Keratinocyte (primary cell): ENCODE measurements around the gene SERPINB11. TPM values are rescaled to one million over a fixed set of nuclear protein-coding genes. Genes with fewer than 3 reads are reported as not detected.

Experiments
- DNase-seq: peaks from one replicate; pipeline ENCODE4 v3.0.0-alpha.2; 2011; ENCODE audit warnings: low read depth, missing footprints, low spot score
- FAIRE-seq: peaks from 2 replicates; lab custom pipeline; 2011; peaks lifted over from hg19 to GRCh38; lab: Jason Lieb, UNC
- H2AFZ ChIP-seq: 2 replicates; pipeline ENCODE4 v1.6.0; 2012; ENCODE audit warnings: low read length, control low read depth, inconsistent platforms; ENCODE audit not compliant: control insufficient read depth
- H3K27ac ChIP-seq: 2 replicates; pipeline ENCODE4 v1.5.1; 2011; ENCODE audit warnings: low read length; ENCODE audit not compliant: control insufficient read depth, insufficient read depth
- H3K27me3 ChIP-seq: 3 replicates; pipeline ENCODE4 v1.6.0; 2011; ENCODE audit warnings: low read length; ENCODE audit not compliant: control insufficient read depth, insufficient read depth; ENCODE audit errors: extremely low read depth
- H3K36me3 ChIP-seq, 2 experiments: 2 replicates in 1 of 2; 3 replicates in 1 of 2; pipeline ENCODE4 v1.5.1; 2011; ENCODE audit warnings: low read length in 2 of 2, mild to moderate bottlenecking in 1 of 2; ENCODE audit not compliant: control insufficient read depth in 2 of 2, insufficient read depth in 2 of 2; ENCODE audit errors: extremely low read depth in 1 of 2
- H3K4me1 ChIP-seq: 3 replicates; pipeline ENCODE4 v1.5.1; 2011; ENCODE audit warnings: low read length; ENCODE audit not compliant: control insufficient read depth, insufficient read depth; ENCODE audit errors: extremely low read depth
- H3K4me2 ChIP-seq: 3 replicates; pipeline ENCODE4 v1.6.0; 2011; ENCODE audit warnings: low read depth, low read length; ENCODE audit not compliant: control insufficient read depth, insufficient read depth; ENCODE audit errors: extremely low read depth
- H3K4me3 ChIP-seq, 3 experiments: fragments of 200-600 bp in 1 of 3; sonication (generic) in 1 of 3; 2 replicates in 2 of 3; 3 replicates in 1 of 3; pipeline ENCODE4 v1.5.1; 2011 to 2016; ENCODE audit warnings: low read length in 3 of 3, mild to moderate bottlenecking in 3 of 3, control low read depth in 2 of 3, inconsistent platforms in 1 of 3, low read depth in 1 of 3, mixed read lengths in 1 of 3, mixed run types in 1 of 3, moderate library complexity in 1 of 3; ENCODE audit not compliant: control insufficient read depth in 2 of 3, insufficient read depth in 2 of 3; ENCODE audit errors: extremely low read depth in 1 of 3
- H3K79me2 ChIP-seq: 2 replicates; pipeline ENCODE4 v1.6.0; 2012; ENCODE audit warnings: low read length; ENCODE audit not compliant: control insufficient read depth, insufficient read depth
- H3K9ac ChIP-seq: 3 replicates; pipeline ENCODE4 v1.6.0; 2011; ENCODE audit warnings: low read length; ENCODE audit not compliant: control insufficient read depth, insufficient read depth; ENCODE audit errors: extremely low read depth
- H3K9me1 ChIP-seq: 3 replicates; pipeline ENCODE4 v1.6.0; 2011; ENCODE audit warnings: low read length; ENCODE audit not compliant: control insufficient read depth, insufficient read depth; ENCODE audit errors: extremely low read depth
- H3K9me3 ChIP-seq: 2 replicates; pipeline ENCODE4 v1.5.1; 2012; ENCODE audit warnings: low read depth, low read length; ENCODE audit not compliant: control insufficient read depth
- H4K20me1 ChIP-seq: 3 replicates; pipeline ENCODE4 v1.6.0; 2011; ENCODE audit warnings: low read length; ENCODE audit not compliant: control insufficient read depth, insufficient read depth; ENCODE audit errors: extremely low read depth
- EZH2 ChIP-seq: IDR thresholded peaks from one replicate; pipeline ENCODE4 v1.6.1; 2012; ENCODE audit warnings: inconsistent platforms, mild to moderate bottlenecking, low read length, moderate library complexity
- dilution Hi-C: fragments of 300-500 bp; cut with MboI; formaldehyde crosslinking; loops from one replicate; pipeline ENCODE4 v1.7.0; 2020; ENCODE audit warnings: low sequenced_read_pairs; ENCODE audit not compliant: extremely low pct_ligation_motif_present
- polyA plus RNA-seq, 5 experiments: library from polyadenylated mRNA; depleted of rRNA in 3 of 5; stranded (reverse) in 3 of 5; stranded (forward) in 1 of 5; unstranded in 1 of 5; fragments of >200 nt; gene quantifications; 1 replicate in 1 of 5; 2 replicates in 3 of 5; 3 replicates in 1 of 5; pipeline versions ENCODE4 v1.2.1 to v1.2.3, GENCODE V29; 2011 to 2012; ENCODE audit warnings: missing spikeins in 2 of 5, low read depth in 1 of 5, low replicate concordance in 1 of 5
- TF ChIP-seq, protein P1 (sequence below), 3 experiments: IDR thresholded peaks in 1 of 3; conservative IDR thresholded peaks in 1 of 3; optimal IDR thresholded peaks in 1 of 3; 2 replicates in 2 of 3; 3 replicates in 1 of 3; pipeline versions ENCODE3 to v1.5.1; 2011; ENCODE audit warnings: low read length in 3 of 3, mild to moderate bottlenecking in 3 of 3, moderate library complexity in 2 of 3, control low read depth in 1 of 3, inconsistent platforms in 1 of 3; ENCODE audit not compliant: insufficient read depth in 2 of 3; ENCODE audit errors: extremely low read depth in 1 of 3

Gene SERPINB11
- polyA plus RNA-seq, 1 donor (not counting 4 experiments of a cell fraction or from before 2014, with no cell fraction given): not detected

DNA sequence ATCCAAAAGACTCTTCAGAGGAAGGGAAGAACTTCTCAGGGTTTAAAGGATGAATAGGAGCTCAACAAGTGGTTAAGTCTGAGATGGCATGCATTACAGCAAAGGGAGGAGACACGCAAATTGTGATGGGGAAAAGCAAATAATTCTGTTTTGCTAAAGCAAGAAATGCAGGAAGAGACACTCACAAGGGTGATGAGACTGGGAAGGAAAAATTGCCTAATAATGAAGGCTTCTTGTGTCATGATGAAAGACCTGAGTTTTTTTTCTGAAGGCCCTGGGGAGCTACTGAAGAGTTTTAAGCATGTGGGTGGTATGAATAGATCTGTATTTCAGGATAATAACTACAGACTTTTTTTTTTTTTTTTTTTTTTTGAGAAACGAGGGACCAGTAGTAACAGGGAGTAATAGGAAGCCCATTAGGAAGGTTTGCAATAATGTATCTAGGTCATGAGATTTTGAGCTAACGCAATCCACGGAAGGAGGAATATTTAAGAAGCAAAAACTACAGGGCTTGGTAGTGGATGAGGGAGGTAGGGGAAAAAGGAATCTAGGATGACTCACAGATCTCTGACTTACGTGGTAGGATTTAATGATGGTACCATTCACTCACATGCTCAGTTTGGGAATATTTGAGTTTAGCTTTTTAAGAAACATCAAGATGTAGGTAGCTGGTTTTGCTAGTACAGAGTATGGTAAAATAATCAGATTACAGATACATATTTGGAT, 25.1 kb upstream of the SERPINB11 start:
- dilution Hi-C loops: no loop called here
- peak; percentile 20 for FAIRE-seq
- H3K9me3 ChIP-seq: no peaks in the 10 kb centered on the region
- no peaks in the 10 kb centered on the region for H3K79me2 ChIP-seq
- H3K4me3 ChIP-seq: no peak overlapping the region
- H3K9ac ChIP-seq: no peak overlapping the region
- no peak for DNase-seq
- H3K27ac ChIP-seq: no peak overlapping the region
- no peaks in the 10 kb centered on the region for H3K9me1 ChIP-seq
- H2AFZ ChIP-seq: no peak overlapping the region
- no peaks in the 10 kb centered on the region for H3K4me1 ChIP-seq
- TF ChIP-seq, protein P1, sequence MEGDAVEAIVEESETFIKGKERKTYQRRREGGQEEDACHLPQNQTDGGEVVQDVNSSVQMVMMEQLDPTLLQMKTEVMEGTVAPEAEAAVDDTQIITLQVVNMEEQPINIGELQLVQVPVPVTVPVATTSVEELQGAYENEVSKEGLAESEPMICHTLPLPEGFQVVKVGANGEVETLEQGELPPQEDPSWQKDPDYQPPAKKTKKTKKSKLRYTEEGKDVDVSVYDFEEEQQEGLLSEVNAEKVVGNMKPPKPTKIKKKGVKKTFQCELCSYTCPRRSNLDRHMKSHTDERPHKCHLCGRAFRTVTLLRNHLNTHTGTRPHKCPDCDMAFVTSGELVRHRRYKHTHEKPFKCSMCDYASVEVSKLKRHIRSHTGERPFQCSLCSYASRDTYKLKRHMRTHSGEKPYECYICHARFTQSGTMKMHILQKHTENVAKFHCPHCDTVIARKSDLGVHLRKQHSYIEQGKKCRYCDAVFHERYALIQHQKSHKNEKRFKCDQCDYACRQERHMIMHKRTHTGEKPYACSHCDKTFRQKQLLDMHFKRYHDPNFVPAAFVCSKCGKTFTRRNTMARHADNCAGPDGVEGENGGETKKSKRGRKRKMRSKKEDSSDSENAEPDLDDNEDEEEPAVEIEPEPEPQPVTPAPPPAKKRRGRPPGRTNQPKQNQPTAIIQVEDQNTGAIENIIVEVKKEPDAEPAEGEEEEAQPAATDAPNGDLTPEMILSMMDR (optimal IDR thresholded peaks at IDR 0.05 in 1 of 3, IDR thresholded peaks at IDR 0.05 in 1 of 3, conservative IDR thresholded peaks at IDR 0.05 in 1 of 3; ENCODE audit: extremely low read depth in 1 of 3, insufficient read depth in 2 of 3, low read length in 3 of 3): no peak
- no peak for TF ChIP-seq EZH2
- no peaks in the 10 kb centered on the region for H3K27me3 ChIP-seq
- H4K20me1 ChIP-seq: no peaks in the 10 kb centered on the region
- H3K36me3 ChIP-seq: no peaks in the 10 kb centered on the region
- H3K4me2 ChIP-seq: no peak overlapping the region

- Histone ChIP-seq H3K9ac (no peak overlapping the region), H3K4me2 (no peak overlapping the region), H3K9me3 (no peaks in the 10 kb centered on the region), H3K27me3 (no peaks in the 10 kb centered on the region), H3K9me1 (no peaks in the 10 kb centered on the region), H2AFZ (no peak overlapping the region), H3K4me1 (peaks cover 21% of the 10 kb centered on the region), H3K79me2 (no peaks in the 10 kb centered on the region), H3K4me3 (no peak overlapping the region), H3K36me3 (no peaks in the 10 kb centered on the region), H4K20me1 (no peaks in the 10 kb centered on the region), H3K27ac (no peak overlapping the region)
- no peak for TF ChIP-seq EZH2
- TF ChIP-seq, protein P1 (optimal IDR thresholded peaks at IDR 0.05 in 1 of 3, IDR thresholded peaks at IDR 0.05 in 1 of 3, conservative IDR thresholded peaks at IDR 0.05 in 1 of 3; ENCODE audit: extremely low read depth in 1 of 3, insufficient read depth in 2 of 3, low read length in 3 of 3): peak in 1 of 3 experiments; percentile 17
- dilution Hi-C loops: no loop called here
- peak; percentile 26 for FAIRE-seq
- DNase-seq: no peak
Observed at GRCh38 chr18:63679820-63680606, 22.7 kb upstream of the SERPINB11 start.
